ENCODE data around the gene SYN1.
"Not testable (repeated sequence)": the region's sequence is repeated elsewhere in the genome, so short reads cannot be mapped to it uniquely, and the experiment has no call there.

Gene SYN1

DNA sequence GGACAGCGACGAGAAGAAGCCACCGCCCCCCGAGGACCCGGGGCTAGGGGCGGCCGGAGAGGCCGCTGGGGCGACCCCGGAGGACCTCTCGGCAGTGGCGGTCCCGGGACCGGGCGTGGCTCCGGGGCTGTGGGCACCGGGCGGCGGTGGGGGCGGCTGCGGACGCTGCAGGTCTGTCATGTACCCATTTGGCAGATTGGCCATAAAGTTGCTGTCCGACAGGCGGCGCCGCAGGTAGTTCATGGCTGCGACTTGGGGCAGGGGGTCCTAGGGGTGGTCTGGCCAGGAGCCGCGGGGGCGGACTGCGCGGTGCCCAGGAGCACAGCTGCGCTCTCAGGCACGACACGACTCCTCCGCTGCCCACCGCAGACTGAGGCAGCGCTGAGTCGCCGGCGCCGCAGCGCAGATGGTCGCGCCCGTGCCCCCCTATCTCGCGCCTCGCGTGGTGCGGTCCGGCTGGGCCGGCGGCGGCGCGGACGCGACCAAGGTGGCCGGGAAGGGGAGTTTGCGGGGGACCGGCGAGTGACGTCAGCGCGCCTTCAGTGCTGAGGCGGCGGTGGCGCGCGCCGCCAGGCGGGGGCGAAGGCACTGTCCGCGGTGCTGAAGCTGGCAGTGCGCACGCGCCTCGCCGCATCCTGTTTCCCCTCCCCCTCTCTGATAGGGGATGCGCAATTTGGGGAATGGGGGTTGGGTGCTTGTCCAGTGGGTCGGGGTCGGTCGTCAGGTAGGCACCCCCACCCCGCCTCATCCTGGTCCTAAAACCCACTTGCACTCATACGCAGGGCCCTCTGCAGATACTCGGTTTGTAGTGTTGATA, at the start of gene SYN1:
TSS of gene SYN1 (minus strand) at position 372 of the 817 bp plus-strand sequence. CDS start at position 243, 129 bp downstream.
- DNase-seq, result peak; percentile 84

DNA sequence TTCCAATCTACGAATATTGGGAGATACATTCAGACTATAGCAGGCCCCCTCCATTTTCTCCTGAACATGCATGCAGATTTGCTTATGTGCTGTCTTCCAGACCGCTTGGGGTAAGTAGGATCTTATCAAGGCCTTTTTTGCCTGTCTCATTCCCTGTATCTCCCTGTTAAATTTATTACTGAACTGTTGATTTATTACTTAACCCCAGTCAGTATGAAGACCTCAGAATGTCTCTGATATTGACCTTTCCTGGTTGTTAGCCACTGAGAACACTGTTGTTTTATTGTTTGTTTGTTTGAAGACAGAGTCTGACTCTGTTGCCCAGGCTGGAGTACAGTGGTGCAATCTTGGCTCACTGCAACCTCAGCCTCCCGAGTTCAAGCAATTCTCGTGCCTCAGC, 46.1 kb upstream of the SYN1 start:
- DNase-seq, result not testable (repeated sequence)

DNA sequence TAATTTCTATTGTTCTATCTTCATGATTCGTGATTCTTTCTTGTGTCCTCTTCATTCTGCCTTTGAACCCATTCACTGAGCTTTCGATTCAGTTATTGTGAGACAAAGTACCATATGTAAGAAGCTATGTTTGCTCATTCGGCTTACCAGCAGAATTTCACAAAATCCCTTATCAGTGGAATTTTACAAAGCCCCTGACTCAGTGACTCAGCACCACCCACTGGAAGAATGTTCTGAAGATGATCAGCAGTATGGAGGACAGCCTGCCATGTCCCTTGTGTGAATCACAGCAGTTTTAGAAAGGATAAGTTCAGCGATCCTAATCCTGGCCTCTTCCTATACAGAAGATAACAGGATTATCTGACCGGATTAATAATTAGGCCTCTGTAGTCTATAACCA, 45.1 kb upstream of the SYN1 start:
- no peak for DNase-seq

DNA sequence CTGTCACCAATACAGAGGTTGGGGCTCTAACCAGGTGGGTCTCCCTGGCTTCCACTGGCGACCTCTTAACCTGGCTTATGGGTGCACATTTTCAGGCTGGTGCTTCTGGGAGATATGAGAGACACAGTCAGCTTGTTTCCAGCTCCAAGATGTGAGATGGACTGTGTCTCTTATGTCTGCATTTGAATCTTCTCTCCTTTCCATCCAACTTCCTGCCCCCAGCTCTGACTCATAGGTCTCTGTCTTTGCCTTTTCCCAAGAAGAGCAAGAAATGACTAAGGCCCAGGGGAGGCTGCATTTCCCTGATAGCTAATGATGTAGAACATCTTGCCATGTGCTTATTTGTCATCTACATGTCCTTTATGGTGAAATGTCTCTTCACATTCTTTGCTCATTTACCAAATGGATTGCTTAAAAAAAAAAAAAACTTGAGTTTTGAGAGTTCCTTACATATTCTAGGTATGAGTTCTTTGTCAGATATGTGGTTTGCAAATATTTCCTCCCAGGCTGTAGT, 42.5 kb upstream of the SYN1 start:
- DNase-seq, result no peak

DNA sequence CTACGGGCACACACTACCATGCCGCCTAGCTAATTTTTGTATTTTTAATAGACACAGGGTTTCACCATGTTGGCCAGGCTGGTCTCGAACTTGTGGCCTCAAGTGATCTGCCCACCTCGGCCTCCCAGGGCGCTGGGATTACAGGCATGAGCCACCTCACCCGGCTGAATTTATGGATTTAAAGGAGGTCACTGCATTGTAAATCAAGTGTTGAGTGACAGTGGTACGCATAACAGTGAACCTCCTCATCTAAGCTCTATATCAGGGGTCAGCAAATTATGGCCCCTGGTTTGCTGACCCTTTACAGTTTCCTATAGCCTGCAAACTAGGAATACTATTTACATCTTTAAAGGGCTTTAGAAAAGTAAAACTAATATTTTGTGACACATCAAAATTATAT, 41.9 kb upstream of the SYN1 start:
- DNase-seq, result no peak

DNA sequence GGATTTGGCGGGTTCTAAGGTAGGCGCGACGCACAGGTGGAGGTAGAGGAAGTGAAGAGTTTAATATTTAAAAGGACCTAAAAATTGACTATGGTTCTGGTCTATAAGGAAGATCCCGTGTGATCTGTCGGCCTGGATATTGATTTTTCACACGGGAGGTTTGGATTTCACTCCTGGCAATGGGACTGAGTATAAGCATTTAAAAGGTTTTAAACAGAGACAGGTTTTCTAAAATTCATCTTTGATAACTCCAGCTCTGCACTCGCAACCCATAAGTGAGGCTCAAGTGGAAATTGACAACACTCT, 39.7 kb upstream of the SYN1 start:
- no peak for DNase-seq

DNA sequence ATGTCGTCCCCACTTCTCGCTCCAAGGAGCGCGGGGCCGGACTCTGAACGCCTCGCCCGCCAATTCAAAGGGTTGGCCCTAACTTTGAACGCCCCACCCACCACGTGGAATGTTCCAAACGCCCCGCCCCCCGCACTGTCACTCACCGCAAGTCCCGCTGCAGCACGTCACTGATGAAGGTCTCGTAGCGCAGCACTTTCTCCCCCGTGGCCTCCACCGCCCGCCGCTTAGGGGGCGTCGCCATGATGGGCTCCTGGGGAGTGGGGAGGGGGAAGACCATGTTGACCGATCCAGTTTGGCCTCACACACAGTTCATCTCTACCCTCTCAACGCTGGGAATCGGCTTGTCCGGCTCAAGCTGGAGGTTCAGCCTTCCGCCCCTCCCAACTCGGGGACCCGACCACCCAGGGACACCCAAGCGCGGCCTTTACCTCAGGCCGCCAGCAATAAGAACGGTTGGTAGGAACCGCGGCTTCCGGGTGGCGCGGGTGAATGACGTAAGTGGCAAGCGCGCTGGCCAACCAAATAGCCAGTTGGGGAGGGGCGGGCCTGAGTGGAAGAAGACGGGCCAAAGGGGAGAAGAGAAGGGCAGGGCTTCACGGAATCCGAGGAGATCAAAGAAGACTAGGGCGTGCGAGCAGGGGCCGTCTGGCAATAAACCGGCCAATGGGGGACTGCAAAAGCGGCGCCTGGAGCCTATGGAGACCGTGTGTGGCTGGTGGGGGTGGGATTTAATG, 39.2 kb upstream of the SYN1 start, which contains the start of gene UXT:
TSS of gene UXT (minus strand) at position 497 of the 737 bp plus-strand sequence. CDS start at position 244, 253 bp downstream.
- DNase-seq, result peak; percentile 91

DNA sequence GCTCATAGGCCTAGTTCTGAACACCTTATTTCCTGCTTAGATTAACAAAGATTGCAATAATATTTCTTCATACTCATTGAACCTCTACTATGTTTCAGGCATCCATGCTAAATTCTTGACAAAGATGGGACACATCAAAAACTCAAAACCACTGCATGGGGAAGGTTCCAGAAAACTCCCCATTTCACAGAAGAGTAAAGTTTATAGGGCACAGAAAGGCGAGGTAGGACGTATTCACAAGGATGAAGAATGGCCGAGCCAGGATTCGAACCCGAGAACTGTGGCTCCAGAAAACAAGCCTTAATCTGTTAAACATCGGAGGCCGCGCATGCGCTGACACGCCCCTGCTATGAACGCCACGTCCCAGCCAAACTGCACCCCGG, 38.6 kb upstream of the SYN1 start:
- no peak for DNase-seq

DNA sequence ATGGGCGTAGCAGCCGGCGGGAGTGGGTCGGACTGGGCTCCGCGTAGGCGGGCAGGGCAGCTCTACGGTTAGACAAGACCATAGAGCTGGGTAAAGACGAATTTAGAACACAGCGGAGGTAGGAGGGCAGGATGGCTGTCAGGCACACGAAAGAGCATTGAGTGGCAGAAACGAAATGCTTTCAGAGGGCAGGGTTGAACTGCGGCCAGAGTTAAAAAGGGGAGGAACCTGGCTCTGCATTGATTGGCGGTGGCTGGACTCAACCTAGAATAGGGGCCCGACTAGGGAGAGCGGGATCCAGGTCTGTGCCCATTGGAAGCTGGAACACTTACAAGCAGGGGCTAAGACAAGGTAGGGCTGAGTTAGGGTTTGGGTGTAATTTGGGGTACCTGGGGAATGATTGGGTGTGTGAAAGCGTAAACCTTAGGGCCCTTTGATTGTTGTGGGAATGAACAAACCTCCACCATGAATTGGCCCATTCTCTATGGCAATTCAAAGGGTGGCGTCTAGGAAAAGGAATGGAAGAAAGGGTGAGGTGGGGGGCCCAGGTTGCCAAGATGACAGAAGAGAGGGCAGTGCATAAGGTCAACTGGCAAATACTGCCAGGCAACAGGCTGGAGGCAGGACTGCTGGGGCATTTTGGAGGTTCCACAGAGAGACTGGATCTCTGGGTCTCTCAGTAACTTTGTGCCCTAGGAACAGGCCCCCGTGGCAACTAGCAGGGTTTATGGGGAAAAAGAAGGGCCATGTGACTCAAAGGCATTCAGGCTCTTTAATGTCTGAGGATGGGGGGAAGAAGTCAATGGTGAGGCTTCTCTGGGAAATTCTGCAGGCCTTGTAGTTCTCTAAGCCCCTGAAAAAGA, 31.6 kb upstream of the SYN1 start:
- no peak for DNase-seq

DNA sequence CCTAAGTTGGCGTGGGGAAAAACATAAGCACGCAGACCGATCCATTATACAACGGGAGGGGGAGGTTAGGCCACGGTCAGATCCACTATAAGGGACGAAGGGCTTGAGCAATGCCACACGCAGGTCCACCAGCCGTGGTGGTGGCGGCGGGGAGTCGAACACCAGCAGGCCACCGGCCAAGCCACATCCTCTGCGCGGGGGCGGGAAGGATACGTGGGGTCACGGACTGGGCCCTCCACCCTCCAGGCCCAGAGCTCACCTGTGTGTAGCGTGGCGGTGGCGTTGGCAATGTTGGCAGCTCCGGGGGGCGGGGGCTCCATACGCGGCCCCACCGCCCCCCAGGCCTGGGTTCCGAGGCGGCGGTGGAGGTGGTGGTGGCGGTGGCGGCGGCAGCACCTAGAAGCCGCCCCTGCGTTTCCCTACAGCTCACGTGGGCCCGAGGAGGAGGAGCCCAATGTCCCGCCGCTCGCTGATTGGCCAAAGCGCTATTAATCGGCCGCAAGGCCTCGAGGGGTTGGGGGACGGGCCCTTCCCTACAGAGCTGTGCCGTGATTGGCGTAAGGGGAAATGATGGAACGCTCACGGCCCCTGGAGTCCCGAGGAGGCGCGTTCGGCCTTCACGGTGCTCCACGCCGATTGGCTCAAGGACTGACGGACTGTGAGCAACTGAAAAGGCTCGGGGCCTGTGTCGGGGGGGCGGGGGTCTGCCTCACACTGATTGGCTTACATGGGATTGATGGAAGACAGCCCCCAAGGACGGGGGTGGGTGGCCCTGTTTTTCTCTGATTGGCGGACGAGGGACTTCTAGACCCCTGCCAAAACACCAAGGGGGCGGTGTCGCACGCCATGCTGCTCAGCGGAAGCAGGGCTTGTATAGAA, 30.7 kb upstream of the SYN1 start, which contains the start of gene ELK1:
TSS of gene ELK1 (minus strand) at position 400 of the 879 bp plus-strand sequence. CDS start 9,122 bp downstream, outside the sequence.
- DNase-seq, result peak; percentile 90

DNA sequence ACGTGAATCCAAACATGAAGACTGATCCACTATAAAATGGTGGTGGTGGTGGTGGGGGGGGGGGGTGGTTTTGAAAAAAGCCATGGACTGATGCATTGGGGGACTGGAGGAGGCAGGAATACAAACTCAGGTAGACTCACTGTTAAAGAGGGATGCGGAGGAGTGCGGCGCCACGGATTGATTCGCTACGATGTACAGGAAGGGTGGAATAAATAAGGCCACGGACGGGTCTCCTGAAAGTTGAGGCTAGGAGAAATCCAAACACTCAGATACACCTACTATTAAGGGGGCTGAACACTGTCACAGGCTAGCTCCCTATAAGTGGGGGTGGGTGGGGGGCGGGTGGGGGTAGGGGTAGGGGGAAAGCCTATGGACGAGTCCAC, 30.1 kb upstream of the SYN1 start:
- no peak for DNase-seq

DNA sequence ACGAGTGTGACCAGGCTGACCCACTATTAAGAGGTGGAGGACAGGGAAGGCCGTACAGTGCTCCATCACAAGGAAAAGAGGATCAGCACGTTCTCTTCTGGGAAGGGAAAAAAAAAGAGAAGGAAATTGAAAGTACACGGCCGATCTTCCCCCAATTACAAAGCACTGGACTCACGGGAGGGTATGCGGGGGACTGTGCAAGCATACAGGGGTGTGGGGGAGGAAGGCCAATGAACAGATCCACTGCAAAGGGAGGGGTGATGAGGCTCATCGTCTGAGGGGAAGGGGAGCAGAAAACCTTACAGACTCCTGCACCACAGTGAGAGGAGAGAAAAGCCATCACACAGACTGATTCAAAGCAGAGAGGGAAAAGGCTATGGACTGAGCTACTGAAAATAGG, 29.6 kb upstream of the SYN1 start:
- DNase-seq, result no peak

DNA sequence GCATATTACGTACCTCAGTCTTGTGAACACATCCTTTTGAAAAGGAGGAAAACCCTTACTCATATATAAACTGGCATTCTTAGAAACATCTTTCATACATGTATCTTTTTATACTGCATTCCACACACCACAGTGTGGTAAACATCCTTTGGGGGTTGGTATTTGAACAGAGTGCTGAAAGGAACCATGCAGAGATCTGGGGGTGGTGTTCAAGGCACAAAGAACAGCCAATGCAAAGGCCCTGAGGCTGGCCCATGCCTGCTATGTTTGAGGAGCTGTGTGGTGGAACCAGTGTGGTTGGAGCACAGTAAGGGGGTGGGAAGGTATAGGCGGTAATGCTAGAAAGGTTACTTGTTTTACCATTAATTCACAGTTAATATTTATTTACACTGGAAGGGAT, 28.7 kb upstream of the SYN1 start:
- no peak for DNase-seq

DNA sequence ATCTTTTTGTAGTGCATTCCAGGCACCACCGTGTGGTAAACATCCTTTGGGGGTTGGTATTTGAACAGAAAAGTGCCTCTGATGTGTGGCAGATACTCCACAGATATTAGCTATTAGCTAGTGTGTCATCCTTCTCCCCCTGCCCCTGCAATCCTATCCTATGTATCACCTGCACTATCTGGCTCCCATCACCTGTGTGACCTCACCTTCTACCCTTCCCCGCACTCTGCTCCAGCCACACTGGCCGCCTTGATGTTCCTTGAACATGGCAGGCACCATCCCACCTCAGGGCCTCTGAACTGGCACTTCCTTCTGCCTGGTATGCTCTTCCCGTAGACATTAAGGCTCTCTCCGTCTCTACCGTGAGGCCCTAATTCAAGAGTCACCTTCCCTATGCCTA, 27.0 kb upstream of the SYN1 start:
- DNase-seq, result no peak

DNA sequence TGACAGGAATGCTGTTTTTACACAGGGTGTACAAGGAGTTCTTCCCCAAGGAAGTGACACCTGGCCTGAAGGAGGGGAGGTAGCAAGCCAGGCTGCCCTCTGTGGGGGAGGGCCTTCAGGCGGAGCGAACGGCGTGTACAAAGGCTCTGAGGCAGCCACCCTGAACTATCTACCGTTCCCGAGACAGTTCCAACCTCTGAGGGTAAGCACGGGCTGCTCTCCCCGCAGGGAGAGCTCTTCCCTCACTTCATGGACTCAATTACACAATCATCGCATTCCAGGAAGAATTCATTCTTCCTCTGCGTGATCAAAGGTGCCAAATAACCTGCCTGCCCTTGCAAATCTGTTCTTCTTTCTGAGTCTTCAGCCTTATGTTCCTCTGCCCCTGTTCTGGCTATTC, 25.9 kb upstream of the SYN1 start:
- DNase-seq, result no peak

DNA sequence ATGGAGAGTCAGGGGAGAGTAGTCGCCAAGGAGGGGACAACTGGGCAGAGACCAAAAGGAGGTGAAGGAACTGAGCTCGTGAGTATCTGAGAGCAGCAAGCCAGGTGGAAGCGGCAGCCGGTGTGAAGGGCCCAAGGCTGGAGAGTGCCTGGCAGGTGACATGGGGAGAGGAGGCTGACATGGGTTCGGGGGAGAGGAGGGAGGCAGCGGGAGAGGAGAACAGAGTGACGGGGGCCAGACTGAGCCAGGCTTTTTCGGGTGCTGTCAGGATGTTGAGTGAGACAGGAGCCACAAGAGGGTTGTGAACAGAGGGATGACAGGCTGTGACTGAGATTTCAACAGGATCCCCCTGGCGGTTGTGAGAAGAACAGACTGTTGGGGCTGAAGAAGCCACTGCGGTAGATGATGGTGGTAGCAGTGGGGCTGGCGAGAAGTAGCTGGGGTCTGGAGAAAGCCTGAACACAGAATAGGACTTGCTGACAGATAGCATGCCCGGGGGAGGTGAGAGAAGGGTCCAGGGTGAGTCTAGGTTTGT, 25.0 kb upstream of the SYN1 start:
- DNase-seq, result peak; percentile 23

DNA sequence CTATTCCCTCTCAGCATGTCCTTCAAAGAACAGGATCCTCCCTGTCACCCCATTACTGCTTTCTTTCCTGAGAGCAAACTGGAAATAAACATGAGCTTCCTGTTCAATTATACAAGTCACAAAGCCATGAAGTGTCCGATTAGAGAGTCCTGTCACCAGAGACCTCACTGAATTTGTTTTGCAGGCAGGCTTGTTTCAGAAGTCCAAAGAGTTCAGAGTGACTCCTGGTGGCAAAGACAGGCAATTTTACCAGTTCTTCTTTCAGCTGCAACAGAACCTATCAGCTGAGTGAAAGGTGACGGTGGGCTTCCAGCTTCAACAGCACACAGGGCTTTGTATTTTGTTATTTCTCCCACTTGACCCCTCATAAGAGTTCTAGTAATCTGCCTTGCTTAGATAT, 24.3 kb upstream of the SYN1 start:
- no peak for DNase-seq

DNA sequence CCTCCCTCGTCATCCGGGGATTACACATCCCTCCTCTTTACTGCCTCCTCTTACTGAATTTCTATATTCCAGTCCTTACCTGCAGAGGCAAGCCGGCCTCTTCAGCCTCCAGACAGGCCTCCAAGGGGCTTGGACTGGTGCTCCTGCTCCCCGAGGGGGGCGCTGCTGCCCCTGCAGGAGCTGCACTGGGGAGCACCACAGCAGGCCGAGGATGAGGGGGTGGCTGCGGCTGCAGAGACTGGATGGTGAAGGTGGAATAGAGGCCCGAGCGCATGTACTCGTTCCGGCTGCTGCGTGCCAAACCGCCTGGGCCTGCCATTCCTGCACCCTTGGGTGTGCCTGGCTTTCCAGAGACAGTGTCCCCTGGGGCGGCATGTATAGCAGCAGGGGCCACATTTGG, 19.2 kb upstream of the SYN1 start:
- DNase-seq, result no peak

DNA sequence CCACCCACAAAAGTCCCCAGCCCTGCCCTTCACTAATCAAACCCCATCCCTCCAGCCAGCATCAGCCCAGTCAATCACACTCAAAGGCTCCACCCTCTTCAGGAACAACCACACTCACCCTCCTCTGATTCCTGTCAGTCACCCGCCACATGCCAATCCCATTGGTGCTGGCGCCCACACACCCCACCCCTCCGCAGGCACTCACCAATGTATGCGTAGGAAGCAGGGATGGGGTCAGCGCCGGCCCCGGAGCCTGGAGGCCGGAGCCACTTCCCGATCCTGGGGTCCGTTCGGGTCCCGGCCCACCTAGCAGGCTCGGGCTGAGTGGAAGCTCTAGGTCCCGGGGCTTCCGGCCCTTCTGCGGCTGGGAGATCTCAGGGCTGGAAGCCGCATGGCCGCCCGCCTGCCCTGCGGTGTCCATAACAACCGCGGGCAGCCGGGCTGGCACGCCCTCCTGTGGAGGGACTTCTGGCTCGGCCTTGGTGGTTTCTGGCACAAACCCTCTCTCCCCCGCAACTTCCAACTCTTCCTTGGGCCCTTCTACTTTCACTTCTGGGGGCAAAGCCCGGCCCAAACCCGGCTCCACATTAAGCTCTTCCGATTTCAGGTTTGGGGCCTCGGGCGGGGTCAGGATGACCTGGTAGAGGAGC, 18.0 kb upstream of the SYN1 start:
- peak; percentile 58 for DNase-seq

DNA sequence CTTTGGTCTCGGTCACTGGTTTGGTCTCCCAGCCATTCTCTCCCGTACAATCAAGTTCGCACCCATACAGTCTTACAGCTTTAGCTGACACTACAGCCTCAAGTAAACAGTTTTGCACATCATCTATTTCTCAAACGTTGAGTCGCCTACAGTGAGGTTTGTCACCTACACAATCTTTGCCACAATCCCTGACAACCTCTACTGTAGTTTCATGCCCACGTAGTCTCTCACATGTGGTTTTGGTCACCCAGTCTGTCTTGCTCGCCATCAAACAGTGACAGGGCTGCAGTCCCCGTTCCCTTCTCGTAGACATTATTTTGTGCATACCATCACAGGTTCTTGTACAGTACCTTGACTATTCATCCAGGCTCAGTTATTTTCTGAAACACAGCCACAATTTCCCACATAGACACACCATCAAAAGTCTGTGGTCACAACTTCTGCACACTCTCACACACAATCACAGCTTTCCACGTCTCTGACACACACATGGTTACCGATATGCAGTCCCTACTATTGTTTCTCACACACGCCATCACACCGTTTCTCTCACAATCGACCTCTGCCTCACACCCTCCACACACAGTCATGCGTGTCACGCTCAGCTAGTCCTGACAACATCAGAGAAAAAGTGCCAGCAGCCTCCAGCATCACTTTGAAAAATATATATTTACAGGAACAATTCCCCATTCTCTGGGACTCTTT, 15.4 kb upstream of the SYN1 start:
- DNase-seq, result no peak
